ENCODE measurements around the gene CD300LF.

CD300LF gene

DNA sequence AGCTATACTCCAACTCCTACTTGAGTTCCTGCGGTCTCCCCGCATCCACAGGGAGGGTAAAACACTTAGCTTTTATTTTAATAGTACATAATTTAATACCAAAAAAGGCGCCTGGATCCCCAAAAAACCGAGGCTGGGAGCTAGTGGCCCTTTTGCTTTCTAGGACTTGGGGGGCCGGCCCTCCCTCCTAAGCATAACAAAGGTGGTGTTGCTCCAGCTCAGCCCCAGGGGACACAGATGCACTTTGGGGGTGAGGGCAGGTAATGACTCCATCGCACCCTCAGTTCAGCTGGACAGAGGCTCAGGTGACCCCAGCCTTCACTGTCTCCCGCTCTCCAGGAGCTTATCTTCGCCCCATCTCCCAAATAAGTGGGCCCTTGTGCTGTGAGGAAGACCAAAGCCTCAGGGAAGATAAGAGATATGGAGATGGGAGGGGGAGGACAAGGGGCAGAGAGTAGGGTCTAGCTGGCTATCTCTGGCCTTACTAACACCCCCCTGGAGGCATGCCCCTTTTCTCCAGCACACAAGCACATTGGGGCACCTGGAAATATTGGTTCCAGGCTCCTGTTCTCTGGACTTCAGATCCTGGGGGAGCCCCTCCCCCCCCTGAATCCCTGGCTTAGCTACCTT is 32.9 kb upstream of the CD300LF start:
- DNase-seq: no peak

DNA sequence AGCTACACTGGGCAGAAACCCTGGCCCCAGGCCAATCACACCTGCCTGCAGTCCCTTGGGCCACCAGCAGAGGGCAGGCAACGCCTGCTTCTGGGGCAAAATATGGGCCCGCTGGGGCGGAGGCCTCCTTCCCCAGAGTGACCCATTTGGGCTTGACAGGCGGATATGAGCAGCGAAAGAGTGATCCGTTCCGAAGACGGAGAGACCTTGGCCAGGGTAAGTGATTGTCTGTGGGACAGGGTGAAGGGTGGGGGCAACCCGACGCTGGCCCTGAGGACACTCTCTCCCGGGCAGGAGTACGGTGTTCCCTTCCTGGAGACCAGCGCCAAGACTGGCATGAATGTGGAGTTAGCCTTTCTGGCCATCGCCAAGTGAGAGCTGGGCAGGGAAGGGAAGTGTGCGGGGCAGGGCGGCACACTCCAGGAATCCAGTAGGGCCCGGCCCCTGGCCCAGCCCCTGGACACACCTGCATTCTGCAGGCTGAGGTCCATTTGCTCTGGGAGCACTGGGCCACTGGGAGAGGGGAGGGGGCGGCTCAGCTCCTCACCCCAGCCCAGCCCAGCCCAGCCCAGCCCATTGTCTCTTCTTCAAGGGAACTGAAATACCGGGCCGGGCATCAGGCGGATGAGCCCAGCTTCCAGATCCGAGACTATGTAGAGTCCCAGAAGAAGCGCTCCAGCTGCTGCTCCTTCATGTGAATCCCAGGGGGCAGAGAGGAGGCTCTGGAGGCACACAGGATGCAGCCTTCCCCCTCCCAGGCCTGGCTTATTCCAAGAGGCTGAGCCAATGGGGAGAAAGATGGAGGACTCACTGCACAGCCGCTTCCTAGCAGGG is 32.2 kb upstream of the CD300LF start:
- peak; percentile 82 to 94 (median 87) for DNase-seq

GRCh38 chr17:74744349-74744713 is 31.6 kb upstream of the CD300LF start:
- no peak for DNase-seq

DNA sequence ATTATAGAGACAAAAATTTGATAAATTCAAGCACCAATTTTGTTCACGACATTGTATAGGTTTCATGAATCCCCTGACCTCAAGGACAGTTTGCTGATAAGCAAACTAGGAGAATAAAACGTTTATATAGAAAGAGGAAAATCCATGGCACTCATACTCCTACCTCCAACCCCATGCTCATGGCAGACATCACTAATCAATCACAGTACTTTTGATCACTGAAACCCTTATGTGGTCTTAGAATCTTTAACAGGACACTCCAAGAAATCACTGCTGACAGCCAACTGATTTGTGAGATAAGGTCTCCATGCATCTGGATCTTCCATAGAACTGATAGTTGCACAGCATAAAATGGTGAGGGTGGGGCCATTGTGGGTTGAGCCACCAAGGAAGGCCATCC is 31.0 kb upstream of the CD300LF start:
- no peak for DNase-seq

DNA sequence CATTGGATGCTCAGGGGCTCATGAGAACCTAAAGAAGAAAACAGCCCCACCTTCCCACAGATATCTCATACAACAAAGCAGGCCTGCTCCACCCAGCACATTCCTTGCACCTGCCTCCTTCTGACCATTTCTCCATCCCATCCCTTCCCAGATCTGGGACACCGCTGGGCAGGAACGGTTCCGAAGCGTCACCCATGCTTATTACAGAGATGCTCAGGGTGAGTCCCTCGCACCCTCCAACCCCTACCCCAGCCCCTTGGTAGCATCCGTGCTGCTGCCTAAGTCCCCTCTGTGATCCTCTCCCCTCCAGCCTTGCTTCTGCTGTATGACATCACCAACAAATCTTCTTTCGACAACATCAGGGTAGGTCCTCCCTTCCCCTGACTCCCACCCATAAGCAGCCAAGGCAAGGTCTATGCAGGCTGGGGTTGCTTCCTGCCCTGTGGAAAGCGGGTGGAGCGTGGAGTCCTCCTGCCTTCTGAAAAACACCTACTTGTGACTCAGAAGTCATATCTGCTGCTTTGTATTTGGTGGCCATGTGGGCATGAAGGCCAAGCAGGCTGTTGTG is 30.3 kb upstream of the CD300LF start:
- no peak for DNase-seq

DNA sequence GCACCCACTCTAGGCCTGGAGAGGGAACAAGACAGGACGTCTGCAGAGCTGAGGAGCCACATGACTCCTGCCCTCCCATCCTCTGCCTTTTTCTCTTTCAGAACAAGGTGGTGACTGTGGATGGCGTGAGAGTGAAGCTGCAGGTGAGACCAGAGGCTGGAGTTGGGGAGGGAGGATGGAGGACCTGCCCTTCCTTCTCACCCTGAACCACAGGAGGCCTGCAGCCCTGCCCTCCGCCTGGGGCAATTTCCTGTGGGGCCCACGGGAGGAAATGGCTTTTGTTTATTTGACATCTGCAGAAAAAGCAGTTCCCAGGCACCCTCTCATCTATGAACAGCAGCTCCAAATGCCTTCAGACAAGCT is 29.4 kb upstream of the CD300LF start:
- peak in 3 of 4 experiments; percentile 53 to 67 (median 64) for DNase-seq

DNA sequence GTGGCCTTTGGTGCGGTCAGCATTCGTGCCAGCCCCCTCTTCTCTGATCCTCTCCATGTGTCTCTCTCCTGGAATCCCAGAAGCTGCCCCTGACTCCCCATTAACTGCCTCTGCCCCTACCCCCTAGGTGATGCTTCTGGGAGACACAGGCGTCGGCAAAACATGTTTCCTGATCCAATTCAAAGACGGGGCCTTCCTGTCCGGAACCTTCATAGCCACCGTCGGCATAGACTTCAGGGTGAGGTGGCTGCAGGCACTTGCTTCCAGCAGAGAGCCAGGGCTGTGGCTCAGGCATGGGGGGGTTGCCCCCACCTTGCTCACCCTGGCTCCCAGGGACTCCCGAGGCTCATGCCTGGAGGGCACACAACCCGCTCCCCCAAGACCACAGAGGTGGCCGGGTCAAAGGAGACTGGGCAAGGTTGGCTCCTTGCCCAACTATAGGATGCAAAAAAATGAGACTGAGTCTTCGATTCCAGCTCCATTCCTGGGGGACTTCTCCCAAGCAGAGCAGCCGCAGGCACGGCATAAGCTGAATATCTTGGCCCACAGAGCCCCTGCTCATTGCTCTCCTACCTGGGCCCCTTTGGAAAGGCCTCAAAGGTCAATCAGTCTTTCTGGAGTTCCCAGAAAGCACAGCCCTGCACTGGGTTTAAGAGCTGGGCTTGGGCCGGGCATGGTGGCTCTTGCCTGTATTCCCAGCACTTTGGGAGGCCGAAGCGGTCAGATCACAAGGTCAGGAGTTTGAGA is 28.1 kb upstream of the CD300LF start:
- DNase-seq: no peak

GRCh38 chr17:74740173-74740572 is 27.4 kb upstream of the CD300LF start:
- peak in 3 of 4 experiments; percentile 32 to 52 (median 33) for DNase-seq

DNA sequence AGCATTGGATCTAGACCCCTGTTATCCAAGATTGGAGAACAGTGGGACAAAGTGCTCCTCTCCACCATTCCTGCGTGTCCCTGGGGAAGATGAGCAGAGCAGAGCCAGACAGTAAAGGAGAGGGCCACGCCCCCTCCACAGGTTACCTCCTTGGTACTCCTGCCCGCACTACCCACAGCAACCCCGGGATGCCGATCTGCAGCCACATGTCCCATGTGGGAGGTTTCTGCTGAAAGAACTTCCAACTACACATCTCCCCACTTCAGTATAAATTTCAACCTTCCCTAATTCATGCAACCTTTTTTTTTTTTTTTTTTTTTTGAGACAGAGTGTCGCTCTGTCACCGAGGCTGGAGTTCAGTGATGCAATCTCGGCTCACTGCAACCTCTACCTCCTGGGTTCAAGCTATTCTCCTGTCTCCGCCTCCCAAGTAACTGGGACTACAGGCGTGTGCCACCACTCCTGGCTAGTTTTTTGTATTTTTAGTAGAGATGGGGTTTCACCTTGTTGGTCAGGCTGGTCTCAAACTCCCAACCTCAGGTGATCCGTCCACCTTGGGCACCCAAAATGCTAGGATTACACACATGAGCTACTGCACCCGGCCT is 26.6 kb upstream of the CD300LF start:
- no peak for DNase-seq

- DNase-seq: peak in 3 of 4 experiments; percentile 22 to 49 (median 39)
These were observed 25.6 kb upstream of the CD300LF start for GRCh38 chr17:74738051-74738996.

- DNase-seq: peak; percentile 66 to 85 (median 74)
These were observed 24.8 kb upstream of the CD300LF start for GRCh38 chr17:74737299-74738050.

DNA sequence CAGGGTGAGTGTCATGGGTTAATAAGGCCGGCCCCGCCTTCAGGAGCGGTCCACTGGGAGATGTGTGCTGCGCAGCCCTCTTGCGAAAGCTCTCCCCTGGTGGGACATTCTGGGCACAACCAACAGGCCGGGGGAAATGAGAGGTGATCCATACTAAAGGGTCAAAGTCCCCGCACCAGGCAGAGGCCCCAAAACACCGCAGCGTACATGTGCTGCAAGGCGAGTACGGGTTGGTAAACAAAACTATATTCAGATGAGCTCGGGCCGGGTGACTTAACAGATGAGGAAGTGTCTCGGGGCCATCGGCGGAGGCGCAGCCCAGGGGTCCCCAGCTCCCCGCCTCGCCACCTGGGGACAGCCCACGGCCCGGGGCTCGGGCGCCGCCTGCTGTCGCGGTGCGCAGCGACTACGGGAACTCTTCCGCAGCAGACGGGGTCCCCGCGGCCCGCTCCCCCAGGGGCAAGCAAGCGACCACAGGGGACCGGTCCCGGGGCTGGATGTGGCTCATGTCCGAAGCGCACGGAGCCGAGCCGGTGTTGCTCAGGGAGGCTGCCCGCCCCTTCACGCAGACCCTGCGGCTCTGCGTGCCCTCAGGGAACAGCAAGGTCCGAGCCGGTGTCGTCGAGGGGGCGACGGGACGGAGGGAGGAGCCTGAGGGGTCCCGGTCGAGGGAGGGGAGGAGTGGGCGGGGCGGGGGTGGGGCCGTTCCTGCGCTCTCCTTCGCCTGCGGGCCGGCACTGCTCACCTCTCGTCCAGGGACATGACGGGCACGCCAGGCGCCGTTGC is 24.0 kb upstream of the CD300LF start, which contains the start of gene RAB37:
TSS of gene RAB37 (plus strand) at position 744 of the 786 bp plus-strand sequence. CDS start at position 761, 17 bp downstream.
- peak; percentile 52 to 83 (median 74) for DNase-seq

- no peak for DNase-seq
These were observed 21.5 kb upstream of the CD300LF start for GRCh38 chr17:74734256-74734655.

- DNase-seq: no peak
These were observed 20.8 kb upstream of the CD300LF start for GRCh38 chr17:74733365-74734122.

- no peak for DNase-seq
These were observed 19.5 kb upstream of the CD300LF start for GRCh38 chr17:74732042-74732867.

- DNase-seq: no peak
These were observed 18.6 kb upstream of the CD300LF start for GRCh38 chr17:74731347-74731605.

DNA sequence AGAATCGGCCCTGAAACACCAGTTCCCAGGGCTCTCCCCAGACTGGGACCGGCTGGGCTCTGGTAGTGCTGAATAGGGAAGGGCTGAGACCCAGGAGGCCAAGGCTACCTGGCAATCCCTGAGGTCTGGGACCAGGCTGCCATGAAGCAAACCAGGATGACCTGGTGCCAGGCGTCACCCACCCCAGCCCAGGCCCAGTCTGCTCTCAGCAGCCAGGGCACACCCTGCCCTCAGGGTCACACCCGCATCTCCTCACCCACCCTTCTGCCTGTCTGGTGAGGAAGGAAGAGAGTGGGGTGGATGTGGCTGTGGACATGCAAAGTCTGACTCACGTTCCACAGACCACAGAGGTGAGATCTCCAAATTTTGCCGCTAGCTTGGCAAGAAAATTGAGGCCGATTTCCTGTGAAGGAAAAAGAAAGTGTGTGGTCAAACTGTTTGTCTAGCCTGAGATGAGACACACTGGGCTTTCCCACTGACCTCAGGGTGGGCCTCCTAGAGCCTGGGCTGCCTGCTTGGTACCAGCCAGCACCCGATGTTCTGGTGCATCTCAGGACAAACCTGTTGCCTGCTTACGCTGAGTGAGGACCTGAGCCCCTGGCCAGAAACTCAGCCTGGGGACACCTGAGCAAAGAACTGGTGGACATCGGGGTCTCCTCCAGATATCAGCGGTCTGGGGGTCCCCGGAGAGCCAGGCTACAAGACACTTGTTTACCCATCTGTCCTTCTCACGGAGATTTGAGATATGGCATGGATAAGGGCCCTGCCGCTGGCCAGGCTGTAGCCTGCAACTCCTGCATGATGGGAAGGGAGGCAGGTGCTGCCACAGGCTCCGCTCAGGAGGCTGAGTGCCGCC is 18.0 kb upstream of the CD300LF start:
- peak in 2 of 4 experiments; percentile 20 to 24 for DNase-seq
